HepG2 (cell line): ENCODE results near the gene VSTM4. TPM values are rescaled to one million over a fixed set of nuclear protein-coding genes. Genes with fewer than 3 reads are reported as not detected.

ENCODE experiments used
- ATAC-seq: fragments of 200-7000 bp; cut with Tn5 transposase; 3 replicates; pipeline ENCODE4 v1.9.1; 2020; ENCODE audit warnings: mild to moderate bottlenecking, moderate library complexity
- BruUV-seq: library from RNA; stranded (reverse); fragments of 400-500 nt; replicated peaks from 2 replicates; lab custom pipeline; 2021; lab: Mats Ljungman, UMichigan
- CTCF ChIA-PET: fragments of 300-600 bp; formaldehyde crosslinking; extraction: SDS; loops from one replicate; lab custom pipeline; 2021; ENCODE audit warnings: low total read pairs, inconsistent platforms, low intra/inter-chr PET ratio; lab: Yijun Ruan, JAX
- POLR2A ChIA-PET: fragments of 350-600 bp; sonication (Branson Sonifier 250); formaldehyde crosslinking; loops from one replicate; lab custom pipeline; 2020; ENCODE audit warnings: antibody characterized with exemption, inconsistent platforms; lab: Yijun Ruan, JAX
- DNase-seq: peaks from one replicate; pipeline ENCODE4 v3.0.0-alpha.2; 2015; ENCODE audit warnings: low spot score
- FAIRE-seq: peaks from 3 replicates; lab custom pipeline; 2011; peaks lifted over from hg19 to GRCh38; lab: Jason Lieb, UNC
- H2AFZ ChIP-seq: one replicate; pipeline ENCODE4 v1.6.1; 2011; ENCODE audit warnings: low read length, inconsistent platforms
- H3K27ac ChIP-seq: fragments of 300-600 bp; 3 replicates; pipeline ENCODE4 v1.8.0; 2011; ENCODE audit warnings: mixed run types, mild to moderate bottlenecking, mixed read lengths, low read length, inconsistent platforms; ENCODE audit not compliant: insufficient read depth; ENCODE audit errors: extremely low read length
- H3K27me3 ChIP-seq, 2 experiments: fragments of 200-600 bp in 1 of 2; 2 replicates in 1 of 2; 3 replicates in 1 of 2; pipeline versions ENCODE4 v1.6.0 to v1.8.0; 2011; ENCODE audit warnings: low read length in 2 of 2, mild to moderate bottlenecking in 2 of 2, moderate library complexity in 2 of 2, inconsistent platforms in 1 of 2; ENCODE audit not compliant: insufficient read depth in 2 of 2, control insufficient read depth in 1 of 2
- H3K36me3 ChIP-seq, 2 experiments: fragments of 200-600 bp in 1 of 2; replicated peaks in 1 of 2; 2 replicates in 1 of 2; 3 replicates in 1 of 2; pipeline versions ENCODE4 v1.5.1 to v1.8.0; 2011; ENCODE audit warnings: low read length in 2 of 2, inconsistent platforms in 1 of 2; ENCODE audit not compliant: insufficient read depth in 2 of 2, control insufficient read depth in 1 of 2
- H3K4me1 ChIP-seq: 2 replicates; pipeline ENCODE4 v1.5.1; 2012; ENCODE audit warnings: low read length, inconsistent platforms; ENCODE audit not compliant: insufficient read depth
- H3K4me2 ChIP-seq: 2 replicates; pipeline ENCODE4 v1.6.0; 2011; ENCODE audit warnings: low read depth, low read length, inconsistent platforms
- H3K4me3 ChIP-seq, 3 experiments: fragments of 200-600 bp in 1 of 3; sonication (generic), shearing (Covaris generic) in 1 of 3; replicated peaks in 1 of 3; 2 replicates each; pipeline ENCODE4 v1.5.1; 2011 to 2016; ENCODE audit warnings: low read length in 3 of 3, inconsistent platforms in 2 of 3, low read depth in 2 of 3, mild to moderate bottlenecking in 2 of 3, control low read depth in 1 of 3, mixed read lengths in 1 of 3; ENCODE audit not compliant: insufficient read depth in 1 of 3
- H3K79me2 ChIP-seq: one replicate; pipeline ENCODE4 v1.6.1; 2011; ENCODE audit warnings: low read length, inconsistent platforms; ENCODE audit not compliant: insufficient read depth
- H3K9ac ChIP-seq: 2 replicates; pipeline ENCODE4 v1.6.0; 2011; ENCODE audit warnings: mild to moderate bottlenecking, low read depth, low read length, inconsistent platforms; ENCODE audit not compliant: insufficient read depth
- H3K9me3 ChIP-seq: 2 replicates; pipeline ENCODE4 v1.5.1; 2012; ENCODE audit warnings: mild to moderate bottlenecking, low read length
- H4K20me1 ChIP-seq: 2 replicates; pipeline ENCODE4 v1.6.0; 2011; ENCODE audit warnings: inconsistent platforms, mild to moderate bottlenecking, low read length, moderate library complexity; ENCODE audit not compliant: insufficient read depth
- ZKSCAN8 ChIP-seq: IDR thresholded peaks from 2 replicates; pipeline ENCODE4 v1.6.1; 2016; ENCODE audit warnings: borderline replicate concordance, missing genetic modification reagents, missing compliant biosample characterization
- ZNF33B ChIP-seq: sonication (generic); formaldehyde crosslinking; IDR thresholded peaks from 2 replicates; pipeline ENCODE4 v1.5.1; 2020; ENCODE audit warnings: mild to moderate bottlenecking, missing genetic modification reagents
- ZNF615 ChIP-seq: sonication (generic); formaldehyde crosslinking; IDR thresholded peaks from 2 replicates; pipeline ENCODE4 v1.5.0; 2020; ENCODE audit warnings: mild to moderate bottlenecking, missing genetic modification reagents, borderline replicate concordance
- WGBS: methylation state at CpG from one replicate; pipeline ENCODE4 v1.1.6; 2017; ENCODE audit warnings: low lambda C conversion rate; 5-methylcytosine and 5-hydroxymethylcytosine counted together
- in situ Hi-C: cut with HindIII; loops from 2 replicates; pipeline ENCODE4 v1.10.0; 2017; ENCODE audit warnings: low pct_unique_long_range_greater_than_20kb; ENCODE audit not compliant: extremely low pct_ligation_motif_present
- intact Hi-C: fragments of 100-400 bp; cut with micrococcal nuclease; formaldehyde crosslinking; loops from one replicate; pipeline ENCODE4 v1.10.0; 2022; ENCODE audit not compliant: unreplicated experiment
- polyA plus RNA-seq, 8 experiments: library from polyadenylated mRNA; depleted of rRNA in 3 of 8; stranded (reverse) in 7 of 8; unstranded in 1 of 8; fragments of >200 nt; fragmentation: Illumina TruSeq in 4 of 8; extraction: Trizol in 4 of 8; gene quantifications; 2 replicates each; pipeline versions ENCODE4 v1.2.1 to v1.2.3, GENCODE V29; 2011 to 2016; ENCODE audit warnings: low read depth in 4 of 8, missing spikeins in 1 of 8, mixed read lengths in 1 of 8; ENCODE audit not compliant: insufficient read depth in 1 of 8
- total RNA-seq, 5 experiments: library from RNA; depleted of rRNA; stranded (reverse); fragments of >200 nt; fragmentation: Illumina TruSeq; extraction: Trizol; gene quantifications; 2 replicates each; pipeline ENCODE4 v1.2.3, GENCODE V29; 2016; ENCODE audit warnings: low read depth in 1 of 5
- TF ChIP-seq, protein P1 (sequence below): sonication (generic); formaldehyde crosslinking; conservative IDR thresholded peaks from 2 replicates; pipeline ENCODE4 v1.8.1; 2023; ENCODE audit warnings: missing genetic modification reagents
- TF ChIP-seq, protein P2 (sequence below): conservative IDR thresholded peaks from 2 replicates; pipeline ENCODE4 v1.6.1; 2018; ENCODE audit warnings: missing genetic modification reagents
- TF ChIP-seq, protein P3 (sequence below), 2 experiments: fragments of 450-650 bp in 1 of 2; sonication (generic) in 1 of 2; formaldehyde crosslinking in 1 of 2; IDR thresholded peaks; 2 replicates each; pipeline versions ENCODE4 v1.6.1 to v1.8.0; 2016 to 2022; ENCODE audit warnings: antibody characterized with exemption in 1 of 2, mild to moderate bottlenecking in 1 of 2, missing genetic modification reagents in 1 of 2
- TF ChIP-seq, protein P4 (sequence below): sonication (generic); formaldehyde crosslinking; IDR thresholded peaks from 2 replicates; pipeline ENCODE4 v1.4.0; 2020; ENCODE audit warnings: missing genetic modification reagents

Gene VSTM4
- total and polyA plus RNA-seq, 2 of the 13 experiments (the other 11 are each of a cell fraction or from before 2014, with no cell fraction given) = not detected

DNA sequence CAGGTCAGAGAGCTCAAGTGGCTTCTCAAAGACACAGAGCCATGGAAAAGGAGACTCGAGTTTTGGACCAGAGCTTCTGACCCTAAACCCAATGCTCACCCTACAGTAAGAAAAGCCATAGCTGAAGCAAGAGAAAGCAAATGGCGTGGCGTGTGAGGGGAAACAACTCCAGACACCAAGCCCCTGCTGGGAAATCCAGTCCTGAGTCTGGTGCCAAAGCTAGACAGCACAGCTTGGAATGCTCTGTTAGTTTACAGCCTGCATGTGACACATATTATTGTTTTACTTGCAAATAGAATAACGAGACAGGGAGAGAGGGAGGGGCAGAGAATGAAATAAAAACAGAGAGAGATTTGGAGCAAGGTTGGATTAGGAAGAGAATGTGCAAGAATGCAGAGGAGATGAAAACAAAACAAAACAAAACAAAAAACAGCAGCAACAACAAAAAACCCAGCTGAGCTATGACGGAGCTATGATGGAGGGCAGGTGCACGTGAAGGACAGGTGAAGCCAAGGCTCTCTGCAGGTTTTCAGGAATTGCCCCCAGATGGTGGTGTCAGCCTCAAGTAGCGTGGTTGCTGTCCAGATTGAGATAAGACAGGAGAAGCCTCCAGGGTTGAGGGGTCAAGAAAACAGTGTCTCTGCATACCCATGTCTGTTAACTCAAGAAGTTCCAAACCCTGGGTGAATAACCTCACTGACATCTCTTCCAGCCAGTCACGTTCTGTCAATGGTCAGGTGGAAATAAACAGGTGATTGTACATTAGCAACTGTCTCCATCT, 105.9 kb downstream of the VSTM4 start:
- intact Hi-C loops = no loop called here
- FAIRE-seq = no peak
- H3K4me1 ChIP-seq = no peaks in the 10 kb centered on the region
- TF ChIP-seq, protein P1, sequence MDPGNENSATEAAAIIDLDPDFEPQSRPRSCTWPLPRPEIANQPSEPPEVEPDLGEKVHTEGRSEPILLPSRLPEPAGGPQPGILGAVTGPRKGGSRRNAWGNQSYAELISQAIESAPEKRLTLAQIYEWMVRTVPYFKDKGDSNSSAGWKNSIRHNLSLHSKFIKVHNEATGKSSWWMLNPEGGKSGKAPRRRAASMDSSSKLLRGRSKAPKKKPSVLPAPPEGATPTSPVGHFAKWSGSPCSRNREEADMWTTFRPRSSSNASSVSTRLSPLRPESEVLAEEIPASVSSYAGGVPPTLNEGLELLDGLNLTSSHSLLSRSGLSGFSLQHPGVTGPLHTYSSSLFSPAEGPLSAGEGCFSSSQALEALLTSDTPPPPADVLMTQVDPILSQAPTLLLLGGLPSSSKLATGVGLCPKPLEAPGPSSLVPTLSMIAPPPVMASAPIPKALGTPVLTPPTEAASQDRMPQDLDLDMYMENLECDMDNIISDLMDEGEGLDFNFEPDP (CRISPR knock-in tag) = no peak
- TF ChIP-seq, protein P2, sequence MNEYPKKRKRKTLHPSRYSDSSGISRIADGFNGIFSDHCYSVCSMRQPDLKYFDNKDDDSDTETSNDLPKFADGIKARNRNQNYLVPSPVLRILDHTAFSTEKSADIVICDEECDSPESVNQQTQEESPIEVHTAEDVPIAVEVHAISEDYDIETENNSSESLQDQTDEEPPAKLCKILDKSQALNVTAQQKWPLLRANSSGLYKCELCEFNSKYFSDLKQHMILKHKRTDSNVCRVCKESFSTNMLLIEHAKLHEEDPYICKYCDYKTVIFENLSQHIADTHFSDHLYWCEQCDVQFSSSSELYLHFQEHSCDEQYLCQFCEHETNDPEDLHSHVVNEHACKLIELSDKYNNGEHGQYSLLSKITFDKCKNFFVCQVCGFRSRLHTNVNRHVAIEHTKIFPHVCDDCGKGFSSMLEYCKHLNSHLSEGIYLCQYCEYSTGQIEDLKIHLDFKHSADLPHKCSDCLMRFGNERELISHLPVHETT (CRISPR knock-in tag) = no peak
- no peak for TF ChIP-seq ZNF33B (CRISPR knock-in tag)
- TF ChIP-seq, protein P3, sequence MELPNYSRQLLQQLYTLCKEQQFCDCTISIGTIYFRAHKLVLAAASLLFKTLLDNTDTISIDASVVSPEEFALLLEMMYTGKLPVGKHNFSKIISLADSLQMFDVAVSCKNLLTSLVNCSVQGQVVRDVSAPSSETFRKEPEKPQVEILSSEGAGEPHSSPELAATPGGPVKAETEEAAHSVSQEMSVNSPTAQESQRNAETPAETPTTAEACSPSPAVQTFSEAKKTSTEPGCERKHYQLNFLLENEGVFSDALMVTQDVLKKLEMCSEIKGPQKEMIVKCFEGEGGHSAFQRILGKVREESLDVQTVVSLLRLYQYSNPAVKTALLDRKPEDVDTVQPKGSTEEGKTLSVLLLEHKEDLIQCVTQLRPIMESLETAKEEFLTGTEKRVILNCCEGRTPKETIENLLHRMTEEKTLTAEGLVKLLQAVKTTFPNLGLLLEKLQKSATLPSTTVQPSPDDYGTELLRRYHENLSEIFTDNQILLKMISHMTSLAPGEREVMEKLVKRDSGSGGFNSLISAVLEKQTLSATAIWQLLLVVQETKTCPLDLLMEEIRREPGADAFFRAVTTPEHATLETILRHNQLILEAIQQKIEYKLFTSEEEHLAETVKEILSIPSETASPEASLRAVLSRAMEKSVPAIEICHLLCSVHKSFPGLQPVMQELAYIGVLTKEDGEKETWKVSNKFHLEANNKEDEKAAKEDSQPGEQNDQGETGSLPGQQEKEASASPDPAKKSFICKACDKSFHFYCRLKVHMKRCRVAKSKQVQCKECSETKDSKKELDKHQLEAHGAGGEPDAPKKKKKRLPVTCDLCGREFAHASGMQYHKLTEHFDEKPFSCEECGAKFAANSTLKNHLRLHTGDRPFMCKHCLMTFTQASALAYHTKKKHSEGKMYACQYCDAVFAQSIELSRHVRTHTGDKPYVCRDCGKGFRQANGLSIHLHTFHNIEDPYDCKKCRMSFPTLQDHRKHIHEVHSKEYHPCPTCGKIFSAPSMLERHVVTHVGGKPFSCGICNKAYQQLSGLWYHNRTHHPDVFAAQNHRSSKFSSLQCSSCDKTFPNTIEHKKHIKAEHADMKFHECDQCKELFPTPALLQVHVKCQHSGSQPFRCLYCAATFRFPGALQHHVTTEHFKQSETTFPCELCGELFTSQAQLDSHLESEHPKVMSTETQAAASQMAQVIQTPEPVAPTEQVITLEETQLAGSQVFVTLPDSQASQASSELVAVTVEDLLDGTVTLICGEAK (IDR thresholded peaks at IDR 0.05) = no peak
- TF ChIP-seq, protein P3 (CRISPR knock-in tag; IDR thresholded peaks at IDR 0.05) = no peak
- no peak for TF ChIP-seq ZKSCAN8 (CRISPR knock-in tag)
- TF ChIP-seq, protein P4, sequence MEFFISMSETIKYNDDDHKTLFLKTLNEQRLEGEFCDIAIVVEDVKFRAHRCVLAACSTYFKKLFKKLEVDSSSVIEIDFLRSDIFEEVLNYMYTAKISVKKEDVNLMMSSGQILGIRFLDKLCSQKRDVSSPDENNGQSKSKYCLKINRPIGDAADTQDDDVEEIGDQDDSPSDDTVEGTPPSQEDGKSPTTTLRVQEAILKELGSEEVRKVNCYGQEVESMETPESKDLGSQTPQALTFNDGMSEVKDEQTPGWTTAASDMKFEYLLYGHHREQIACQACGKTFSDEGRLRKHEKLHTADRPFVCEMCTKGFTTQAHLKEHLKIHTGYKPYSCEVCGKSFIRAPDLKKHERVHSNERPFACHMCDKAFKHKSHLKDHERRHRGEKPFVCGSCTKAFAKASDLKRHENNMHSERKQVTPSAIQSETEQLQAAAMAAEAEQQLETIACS (CRISPR knock-in tag) = no peak
- TF ChIP-seq ZNF615 (CRISPR knock-in tag) = no peak
- H3K4me2 ChIP-seq = no peak overlapping the region
- in situ Hi-C loops = no loop called here
- no TSS peak for BruUV-seq
- H3K4me3 ChIP-seq = no peak overlapping the region
- whole genome bisulfite sequencing = under 1% methylated on average over 7 of the region's 8 CpGs
- no peaks in the 10 kb centered on the region; a peak in 1 of 5 replicates for H3K27me3 ChIP-seq
- no peak overlapping the region for H3K27ac ChIP-seq
- H3K9me3 ChIP-seq = no peaks in the 10 kb centered on the region
- ChIA-PET POLR2A (no interaction called here), CTCF (no interaction called here)
- ATAC-seq = no peak
- H3K9ac ChIP-seq = no peak overlapping the region
- DNase-seq = no peak
- no peak overlapping the region for H2AFZ ChIP-seq
- no peaks in the 10 kb centered on the region for H3K36me3 ChIP-seq
- H3K79me2 ChIP-seq = no peaks in the 10 kb centered on the region
- H4K20me1 ChIP-seq = no peaks in the 10 kb centered on the region
